IMR-90 (cell line): Measurements from ENCODE around the gene TTC7B. TPM values are rescaled to one million over a fixed set of nuclear protein-coding genes. Genes with fewer than 3 reads are reported as not detected.

Experiments used
- ATAC-seq: fragments of 200-7000 bp; cut with Tn5 transposase; 2 replicates; pipeline ENCODE4 v1.9.1; 2020; ENCODE audit warnings: low read depth, mild to moderate bottlenecking, moderate library complexity
- BruUV-seq: library from RNA; stranded (reverse); fragments of 400-500 nt; replicated peaks from 2 replicates; lab custom pipeline; 2021; lab: Mats Ljungman, UMichigan
- CTCF ChIA-PET: fragments of 300-600 bp; formaldehyde crosslinking; extraction: SDS; loops from one replicate; lab custom pipeline; 2021; ENCODE audit warnings: antibody characterized with exemption; lab: Yijun Ruan, JAX
- POLR2A ChIA-PET: fragments of 300-600 bp; sonication (Branson Sonifier 250); formaldehyde crosslinking; loops from one replicate; lab custom pipeline; 2022; ENCODE audit warnings: antibody characterized with exemption; ENCODE audit not compliant: unreplicated experiment; lab: Charles Lee
- DNase-seq: peaks from one replicate; pipeline ENCODE4 v3.0.0; 2013
- H2AFZ ChIP-seq: replicated peaks from 2 replicates; pipeline ENCODE3; 2013; ENCODE audit warnings: low read length, mild to moderate bottlenecking; ENCODE audit not compliant: poor library complexity
- H2AK5ac ChIP-seq: 2 replicates; pipeline ENCODE4 v1.6.1; 2013; ENCODE audit warnings: low read depth, low read length, inconsistent platforms
- H2AK9ac ChIP-seq: replicated peaks from 2 replicates; pipeline ENCODE3; 2013; ENCODE audit warnings: mild to moderate bottlenecking, low read depth, low read length, moderate library complexity; ENCODE audit not compliant: poor library complexity
- H2BK120ac ChIP-seq: 2 replicates; pipeline ENCODE4 v1.6.1; 2013; ENCODE audit warnings: low read depth, low read length, inconsistent platforms
- H2BK15ac ChIP-seq: 3 replicates; pipeline ENCODE4 v1.6.1; 2013; ENCODE audit warnings: low read depth, low read length, inconsistent platforms
- H2BK20ac ChIP-seq: 2 replicates; pipeline ENCODE4 v1.6.1; 2013; ENCODE audit warnings: low read depth, mild to moderate bottlenecking, inconsistent platforms, low read length, moderate library complexity
- H2BK5ac ChIP-seq: 2 replicates; pipeline ENCODE4 v1.6.1; 2013; ENCODE audit warnings: mild to moderate bottlenecking, low read depth, low read length, inconsistent platforms; ENCODE audit not compliant: poor library complexity, severe bottlenecking
- H3K14ac ChIP-seq: replicated peaks from 2 replicates; pipeline ENCODE4 v1.6.1; 2013; ENCODE audit warnings: low read depth, low read length, inconsistent platforms
- H3K18ac ChIP-seq: 2 replicates; pipeline ENCODE4 v1.6.1; 2013; ENCODE audit warnings: low read depth, low read length, control low read depth
- H3K23ac ChIP-seq: 2 replicates; pipeline ENCODE4 v1.6.1; 2013; ENCODE audit warnings: low read depth, low read length, inconsistent platforms
- H3K27ac ChIP-seq: 2 replicates; pipeline ENCODE4 v1.5.1; 2013; ENCODE audit warnings: mild to moderate bottlenecking, control low read depth, low read length; ENCODE audit not compliant: insufficient read depth
- H3K27me3 ChIP-seq: 2 replicates; pipeline ENCODE4 v1.6.1; 2013; ENCODE audit warnings: low read length; ENCODE audit not compliant: control insufficient read depth, insufficient read depth
- H3K36me3 ChIP-seq: 2 replicates; pipeline ENCODE4 v1.6.1; 2013; ENCODE audit warnings: low read length, mixed read lengths; ENCODE audit not compliant: control insufficient read depth, insufficient read depth
- H3K4ac ChIP-seq: 2 replicates; pipeline ENCODE4 v1.6.1; 2013; ENCODE audit warnings: low read depth, low read length, inconsistent platforms
- H3K4me1 ChIP-seq: 2 replicates; pipeline ENCODE4 v1.6.1; 2013; ENCODE audit warnings: low read length, mixed read lengths; ENCODE audit not compliant: control insufficient read depth, insufficient read depth
- H3K4me2 ChIP-seq: 2 replicates; pipeline ENCODE4 v1.6.1; 2013; ENCODE audit warnings: low read depth, mild to moderate bottlenecking, control low read depth, low read length, moderate library complexity
- H3K4me3 ChIP-seq: 2 replicates; pipeline ENCODE4 v1.5.1; 2013; ENCODE audit warnings: low read depth, mild to moderate bottlenecking, control low read depth, low read length, moderate library complexity; ENCODE audit not compliant: insufficient read depth
- H3K56ac ChIP-seq: 2 replicates; pipeline ENCODE4 v1.6.1; 2013; ENCODE audit warnings: low read length, inconsistent platforms; ENCODE audit not compliant: insufficient read depth; ENCODE audit errors: extremely low read depth
- H3K79me1 ChIP-seq, 2 experiments: 2 replicates each; pipeline ENCODE4 v1.6.1; 2013; ENCODE audit warnings: low read length in 2 of 2, inconsistent platforms in 1 of 2, low read depth in 1 of 2
- H3K9ac ChIP-seq: 2 replicates; pipeline ENCODE4 v1.6.1; 2013; ENCODE audit warnings: low read depth, low read length, control low read depth
- H3K9me1 ChIP-seq: 2 replicates; pipeline ENCODE4 v1.6.1; 2013; ENCODE audit warnings: low read length, inconsistent platforms; ENCODE audit not compliant: insufficient read depth
- H3K9me3 ChIP-seq: 2 replicates; pipeline ENCODE4 v1.6.1; 2013; ENCODE audit warnings: low read length; ENCODE audit not compliant: control insufficient read depth, insufficient read depth
- H4K20me1 ChIP-seq: 2 replicates; pipeline ENCODE4 v1.6.1; 2013; ENCODE audit warnings: low read length, inconsistent platforms; ENCODE audit not compliant: insufficient read depth
- H4K5ac ChIP-seq: 2 replicates; pipeline ENCODE4 v1.6.1; 2013; ENCODE audit warnings: mild to moderate bottlenecking, low read depth, low read length, control low read depth
- H4K8ac ChIP-seq, 2 experiments: 2 replicates each; pipeline ENCODE4 v1.6.1; 2013; ENCODE audit warnings: low read depth in 2 of 2, low read length in 2 of 2, control low read depth in 1 of 2, inconsistent platforms in 1 of 2
- H4K91ac ChIP-seq: 2 replicates; pipeline ENCODE4 v1.6.1; 2013; ENCODE audit warnings: low read depth, low read length, inconsistent platforms; ENCODE audit not compliant: insufficient read depth
- FOS ChIP-seq: fragments of 150-350 bp; IDR thresholded peaks from 2 replicates; pipeline ENCODE4 v1.6.1; 2016; ENCODE audit warnings: low read depth, low read length
- RFX5 ChIP-seq: IDR thresholded peaks from 2 replicates; pipeline ENCODE4 v1.8.0; 2012; ENCODE audit warnings: low read depth, mild to moderate bottlenecking, low read length, moderate library complexity
- USF2 ChIP-seq: fragments of 150-350 bp; IDR thresholded peaks from 2 replicates; pipeline ENCODE4 v1.6.1; 2017; ENCODE audit warnings: mild to moderate bottlenecking, antibody characterized with exemption, low read length, low read depth
- WGBS, 2 experiments: methylation state at CpG; one replicate each; pipeline versions ENCODE4 v1.1.5 to v1.1.7; 2013; ENCODE audit warnings: missing lambda C conversion rate in 2 of 2; ENCODE audit not compliant: insufficient read length in 1 of 2; ENCODE audit errors: extremely low coverage in 2 of 2; 5-methylcytosine and 5-hydroxymethylcytosine counted together
- dilution Hi-C: fragments of 300-500 bp; cut with HindIII; formaldehyde crosslinking; loops from one replicate; pipeline ENCODE4 v1.14.3; 2018; ENCODE audit warnings: low sequenced_read_pairs; ENCODE audit not compliant: unreplicated experiment
- in situ Hi-C: fragments of 300-500 bp; cut with MboI; formaldehyde crosslinking; loops from 3 replicates; pipeline ENCODE4 v1.14.3; 2019; ENCODE audit warnings: low sequenced_read_pairs, inconsistent platforms, mixed read lengths
- intact Hi-C: fragments of 100-400 bp; cut with micrococcal nuclease; formaldehyde crosslinking; loops from 2 replicates; pipeline ENCODE4 v1.10.0; 2022
- polyA plus RNA-seq, 3 experiments: library from polyadenylated mRNA; depleted of rRNA; stranded (reverse); fragments of >200 nt; gene quantifications; 2 replicates each; pipeline ENCODE4 v1.2.3, GENCODE V29; 2012; ENCODE audit warnings: low replicate concordance in 1 of 3
- total RNA-seq: library from RNA; depleted of rRNA; stranded (reverse); fragments of >200 nt; gene quantifications from 2 replicates; pipeline ENCODE4 v1.2.3, GENCODE V29; 2012

Gene TTC7B
- total and polyA plus RNA-seq, 2 of the 4 experiments (the other 2 are of a cell fraction): 18.1 to 35.3 TPM

- H4K91ac ChIP-seq: no peak overlapping the region
- H4K20me1 ChIP-seq: peaks cover 5% of the 10 kb centered on the region
- no peak overlapping the region for H2AK9ac ChIP-seq
- no peak overlapping the region for H3K9ac ChIP-seq
- dilution Hi-C loops: no loop called here
- H2BK120ac ChIP-seq: no peak overlapping the region
- no peak overlapping the region for H3K4me3 ChIP-seq
- no peak overlapping the region for H3K4me2 ChIP-seq
- no peak overlapping the region for H3K56ac ChIP-seq
- H4K5ac ChIP-seq: no peak overlapping the region
- no peak overlapping the region for H3K23ac ChIP-seq
- in situ Hi-C loops: no loop called here
- ATAC-seq (no peak), DNase-seq (no peak)
- H2BK5ac ChIP-seq: no peak overlapping the region
- no peak overlapping the region for H2BK15ac ChIP-seq
- no peak overlapping the region for H4K8ac ChIP-seq
- H2AK5ac ChIP-seq: no peak overlapping the region
- H3K27ac ChIP-seq: no peak overlapping the region
- no peak overlapping the region for H3K4ac ChIP-seq
- H2AFZ ChIP-seq: no peak overlapping the region
- ChIA-PET POLR2A (no interaction called here), CTCF (interaction anchor here (0.5 to 0.6 kb wide), 2 partner anchors 11 to 13 kb away, joined by 3 to 4 read pairs; no protein-coding TSS in a partner anchor)
- peaks cover 4% of the 10 kb centered on the region in 2 experiments; a peak in 1 of 4 replicates for H3K79me1 ChIP-seq
- TF ChIP-seq RFX5 (no peak), FOS (no peak), USF2 (no peak)
- peaks cover 2% of the 10 kb centered on the region; the same call in 1 of the 2 replicates for H3K4me1 ChIP-seq
- H3K14ac ChIP-seq: no peak overlapping the region
- no TSS peak for BruUV-seq
- 76% methylated on average over 4 of the region's 12 CpGs; no CpG with 5 or more reads in 1 of the 2 experiments for WGBS, 2 experiments
- H3K36me3 ChIP-seq: peaks cover 21% of the 10 kb centered on the region; the same call in 1 of the 2 replicates
- no peaks in the 10 kb centered on the region for H3K9me3 ChIP-seq
- intact Hi-C loops: no loop called here
- no peak overlapping the region for H3K18ac ChIP-seq
- peaks cover 2% of the 10 kb centered on the region; the same call in 1 of the 2 replicates for H3K9me1 ChIP-seq
- H3K27me3 ChIP-seq: no peaks in the 10 kb centered on the region
- H2BK20ac ChIP-seq: no peak overlapping the region
Measured at GRCh38 chr14:90780519-90780918, 35.7 kb downstream of the TTC7B start.
